Panc1 (cell line): ENCODE data around the gene ETHE1.

Experiments used
- POLR2AphosphoS5 ChIP-seq: IDR thresholded peaks from 2 replicates; pipeline ENCODE4 v1.6.1; 2012; ENCODE audit warnings: mild to moderate bottlenecking, low read depth, low read length, moderate library complexity
- SIN3A ChIP-seq: IDR thresholded peaks from 2 replicates; pipeline ENCODE4 v1.6.1; 2012; ENCODE audit warnings: low read depth, mild to moderate bottlenecking, low read length, moderate library complexity, borderline replicate concordance; ENCODE audit not compliant: insufficient read depth
- TF ChIP-seq, protein P1 (sequence below): fragments of 450-650 bp; IDR thresholded peaks from 2 replicates; pipeline ENCODE4 v1.5.1; 2017; ENCODE audit warnings: mild to moderate bottlenecking
- TF ChIP-seq, protein P2 (sequence below), 2 experiments: IDR thresholded peaks; 2 replicates each; pipeline ENCODE4 v1.6.1; 2011 to 2012; ENCODE audit warnings: low read depth in 2 of 2, control low read depth in 1 of 2, low read length in 1 of 2, mild to moderate bottlenecking in 1 of 2, moderate library complexity in 1 of 2; ENCODE audit not compliant: insufficient read depth in 1 of 2

DNA sequence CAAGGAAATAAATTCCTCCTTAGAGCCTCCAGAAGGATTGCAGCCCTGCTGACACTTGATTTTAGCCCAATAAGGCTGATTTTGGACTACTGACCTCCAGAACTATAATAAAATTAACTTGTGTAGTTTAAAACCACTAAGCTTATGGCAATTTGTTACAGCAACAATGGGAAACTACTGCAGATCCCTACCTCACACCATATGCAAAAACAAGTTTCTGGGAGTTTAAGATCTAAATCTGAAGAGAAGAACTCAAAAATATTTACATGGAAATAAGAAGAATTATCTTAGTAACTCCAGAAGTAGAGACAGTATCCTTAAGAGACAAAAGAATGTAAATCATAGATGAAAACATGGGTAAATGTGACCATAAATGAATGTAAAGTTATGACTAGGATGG lies 11.9 kb upstream of the ETHE1 start:
- TF ChIP-seq, protein P1, sequence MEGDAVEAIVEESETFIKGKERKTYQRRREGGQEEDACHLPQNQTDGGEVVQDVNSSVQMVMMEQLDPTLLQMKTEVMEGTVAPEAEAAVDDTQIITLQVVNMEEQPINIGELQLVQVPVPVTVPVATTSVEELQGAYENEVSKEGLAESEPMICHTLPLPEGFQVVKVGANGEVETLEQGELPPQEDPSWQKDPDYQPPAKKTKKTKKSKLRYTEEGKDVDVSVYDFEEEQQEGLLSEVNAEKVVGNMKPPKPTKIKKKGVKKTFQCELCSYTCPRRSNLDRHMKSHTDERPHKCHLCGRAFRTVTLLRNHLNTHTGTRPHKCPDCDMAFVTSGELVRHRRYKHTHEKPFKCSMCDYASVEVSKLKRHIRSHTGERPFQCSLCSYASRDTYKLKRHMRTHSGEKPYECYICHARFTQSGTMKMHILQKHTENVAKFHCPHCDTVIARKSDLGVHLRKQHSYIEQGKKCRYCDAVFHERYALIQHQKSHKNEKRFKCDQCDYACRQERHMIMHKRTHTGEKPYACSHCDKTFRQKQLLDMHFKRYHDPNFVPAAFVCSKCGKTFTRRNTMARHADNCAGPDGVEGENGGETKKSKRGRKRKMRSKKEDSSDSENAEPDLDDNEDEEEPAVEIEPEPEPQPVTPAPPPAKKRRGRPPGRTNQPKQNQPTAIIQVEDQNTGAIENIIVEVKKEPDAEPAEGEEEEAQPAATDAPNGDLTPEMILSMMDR, result no peak
- TF ChIP-seq POLR2AphosphoS5, result no peak
- TF ChIP-seq SIN3A, result no peak
- TF ChIP-seq, protein P2, sequence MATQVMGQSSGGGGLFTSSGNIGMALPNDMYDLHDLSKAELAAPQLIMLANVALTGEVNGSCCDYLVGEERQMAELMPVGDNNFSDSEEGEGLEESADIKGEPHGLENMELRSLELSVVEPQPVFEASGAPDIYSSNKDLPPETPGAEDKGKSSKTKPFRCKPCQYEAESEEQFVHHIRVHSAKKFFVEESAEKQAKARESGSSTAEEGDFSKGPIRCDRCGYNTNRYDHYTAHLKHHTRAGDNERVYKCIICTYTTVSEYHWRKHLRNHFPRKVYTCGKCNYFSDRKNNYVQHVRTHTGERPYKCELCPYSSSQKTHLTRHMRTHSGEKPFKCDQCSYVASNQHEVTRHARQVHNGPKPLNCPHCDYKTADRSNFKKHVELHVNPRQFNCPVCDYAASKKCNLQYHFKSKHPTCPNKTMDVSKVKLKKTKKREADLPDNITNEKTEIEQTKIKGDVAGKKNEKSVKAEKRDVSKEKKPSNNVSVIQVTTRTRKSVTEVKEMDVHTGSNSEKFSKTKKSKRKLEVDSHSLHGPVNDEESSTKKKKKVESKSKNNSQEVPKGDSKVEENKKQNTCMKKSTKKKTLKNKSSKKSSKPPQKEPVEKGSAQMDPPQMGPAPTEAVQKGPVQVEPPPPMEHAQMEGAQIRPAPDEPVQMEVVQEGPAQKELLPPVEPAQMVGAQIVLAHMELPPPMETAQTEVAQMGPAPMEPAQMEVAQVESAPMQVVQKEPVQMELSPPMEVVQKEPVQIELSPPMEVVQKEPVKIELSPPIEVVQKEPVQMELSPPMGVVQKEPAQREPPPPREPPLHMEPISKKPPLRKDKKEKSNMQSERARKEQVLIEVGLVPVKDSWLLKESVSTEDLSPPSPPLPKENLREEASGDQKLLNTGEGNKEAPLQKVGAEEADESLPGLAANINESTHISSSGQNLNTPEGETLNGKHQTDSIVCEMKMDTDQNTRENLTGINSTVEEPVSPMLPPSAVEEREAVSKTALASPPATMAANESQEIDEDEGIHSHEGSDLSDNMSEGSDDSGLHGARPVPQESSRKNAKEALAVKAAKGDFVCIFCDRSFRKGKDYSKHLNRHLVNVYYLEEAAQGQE (IDR thresholded peaks at IDR 0.05; ENCODE audit: insufficient read depth in 1 of 2, low read depth in 2 of 2, low read length in 1 of 2), result no peak
